ACC112 (cell line): ENCODE results near the gene TCOF1.

Source experiments
- H2AFZ ChIP-seq: fragments of 200-600 bp; sonication (generic); one replicate; pipeline ENCODE4 v1.6.0; 2017; ENCODE audit warnings: antibody characterized with exemption, low read length; ENCODE audit not compliant: unreplicated experiment
- H3K27ac ChIP-seq: fragments of 200-600 bp; sonication (generic); 2 replicates; pipeline ENCODE4 v1.5.1; 2014; ENCODE audit warnings: low read depth, mild to moderate bottlenecking, antibody characterized with exemption, low read length, moderate library complexity
- H3K27me3 ChIP-seq: fragments of 200-600 bp; sonication (generic); 2 replicates; pipeline ENCODE4 v1.6.1; 2014; ENCODE audit warnings: mild to moderate bottlenecking, antibody characterized with exemption, low read length, moderate library complexity, mixed read lengths; ENCODE audit not compliant: insufficient read depth
- H3K36me3 ChIP-seq: fragments of 200-600 bp; sonication (generic); 2 replicates; pipeline ENCODE4 v1.6.1; 2016; ENCODE audit warnings: mild to moderate bottlenecking, antibody characterized with exemption, low read length, moderate library complexity, mixed read lengths; ENCODE audit not compliant: insufficient read depth
- H3K4me1 ChIP-seq: fragments of 200-600 bp; sonication (generic); one replicate; pipeline ENCODE4 v1.6.1; 2016; ENCODE audit warnings: low read length, mixed read lengths; ENCODE audit not compliant: insufficient read depth, unreplicated experiment, control insufficient read depth
- H3K4me3 ChIP-seq: fragments of 200-600 bp; sonication (generic); 2 replicates; pipeline ENCODE4 v1.5.1; 2014; ENCODE audit warnings: mild to moderate bottlenecking, low read depth, low read length
- H3K79me2 ChIP-seq: fragments of 200-600 bp; sonication (generic); one replicate; pipeline ENCODE4 v1.6.0; 2016; ENCODE audit warnings: low read length; ENCODE audit not compliant: control insufficient read depth, unreplicated experiment, insufficient read depth

Gene TCOF1

DNA sequence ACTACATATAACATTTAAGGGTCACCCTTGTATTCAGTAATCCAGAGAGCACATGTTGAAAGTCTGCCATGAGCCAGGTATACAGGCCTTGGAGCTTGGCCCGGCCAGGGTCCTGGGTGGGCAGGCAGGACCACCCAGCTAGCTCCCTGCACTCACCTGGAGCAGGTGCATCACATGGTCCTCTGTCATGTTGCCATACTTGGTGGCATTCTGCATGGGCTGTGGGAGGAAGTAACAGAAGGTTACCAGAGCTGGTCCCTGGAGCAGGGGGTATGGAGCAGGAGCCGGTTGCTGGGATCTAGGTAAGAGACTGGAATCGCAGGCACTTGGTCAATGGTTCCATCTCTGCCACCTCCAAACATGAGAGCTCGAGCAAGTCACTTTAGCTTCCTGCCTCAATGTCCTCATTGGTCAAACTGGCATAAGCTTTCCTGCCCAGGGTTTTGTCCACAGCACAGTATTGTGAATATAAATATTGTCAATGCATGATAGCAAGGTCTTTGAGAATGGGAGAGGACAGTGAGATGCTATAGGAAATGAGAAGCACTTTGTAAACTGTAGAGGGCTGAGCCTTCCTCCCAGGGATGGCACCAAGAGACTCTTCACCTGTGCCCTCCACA lies 48.7 kb downstream of the TCOF1 start:
- Histone ChIP-seq H3K27ac (no peak overlapping the region), H3K27me3 (no peaks in the 10 kb centered on the region), H3K36me3 (no peaks in the 10 kb centered on the region), H3K79me2 (no peaks in the 10 kb centered on the region), H2AFZ (no peak overlapping the region), H3K4me1 (peaks cover 4% of the 10 kb centered on the region), H3K4me3 (no peak overlapping the region)

DNA sequence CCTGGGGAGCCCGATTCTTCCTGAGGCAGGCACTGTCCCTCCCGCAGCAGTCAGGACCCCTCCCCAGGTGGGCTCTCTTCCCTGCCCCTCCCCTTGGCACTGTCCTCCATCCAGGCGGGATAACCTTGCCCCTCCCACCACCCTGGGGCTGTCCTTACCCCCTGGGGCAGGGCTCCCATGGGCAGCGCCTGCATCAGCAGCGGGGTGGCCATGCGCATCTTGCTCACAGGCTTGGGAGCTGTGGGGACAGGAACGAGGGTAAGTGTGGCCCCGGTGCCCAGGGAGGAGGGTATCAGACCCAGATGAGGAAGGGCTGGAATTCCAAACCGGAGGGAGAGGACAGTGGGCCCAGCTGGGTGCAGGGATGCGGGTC lies 49.2 kb downstream of the TCOF1 start:
- no peak overlapping the region for H3K27ac ChIP-seq
- peaks cover 4% of the 10 kb centered on the region for H3K4me1 ChIP-seq
- no peak overlapping the region for H3K4me3 ChIP-seq
- no peak overlapping the region for H2AFZ ChIP-seq
- H3K79me2 ChIP-seq, result no peaks in the 10 kb centered on the region
- no peaks in the 10 kb centered on the region for H3K27me3 ChIP-seq
- no peaks in the 10 kb centered on the region for H3K36me3 ChIP-seq

DNA sequence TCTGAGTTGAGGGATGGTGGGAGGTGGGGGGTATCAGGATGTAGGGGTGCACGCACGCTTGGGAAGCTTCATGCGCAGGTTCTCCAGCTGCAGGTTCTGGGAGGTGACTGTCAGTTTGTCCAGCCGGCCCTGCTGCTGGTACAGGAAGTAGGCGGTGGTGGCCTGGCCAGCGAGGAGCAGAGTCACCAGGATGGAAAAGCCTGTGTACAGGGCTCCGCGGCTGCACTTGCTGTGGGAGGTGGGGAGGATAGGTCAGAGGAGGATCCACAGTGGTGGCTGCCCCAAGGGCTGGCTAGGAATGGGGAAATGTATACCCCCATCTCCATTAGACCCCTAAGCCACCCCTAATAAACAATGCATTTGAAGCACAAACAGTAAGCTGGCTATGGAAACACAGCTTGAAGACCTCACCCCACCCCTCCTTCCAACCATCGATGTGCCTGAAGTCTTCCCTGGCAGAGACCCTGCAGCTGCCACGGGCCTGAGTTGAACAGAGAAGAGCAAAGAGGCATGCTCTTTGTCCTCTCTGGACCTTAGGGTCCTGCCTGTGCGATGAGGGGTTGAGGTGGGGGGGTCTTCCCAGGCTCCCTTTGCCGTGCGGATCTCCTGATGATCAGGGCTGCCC lies 49.7 kb downstream of the TCOF1 start:
- Histone ChIP-seq H3K4me1 (peaks cover 4% of the 10 kb centered on the region), H3K79me2 (no peaks in the 10 kb centered on the region), H3K36me3 (no peaks in the 10 kb centered on the region), H2AFZ (no peak overlapping the region), H3K4me3 (no peak overlapping the region), H3K27ac (no peak overlapping the region), H3K27me3 (no peaks in the 10 kb centered on the region)

DNA sequence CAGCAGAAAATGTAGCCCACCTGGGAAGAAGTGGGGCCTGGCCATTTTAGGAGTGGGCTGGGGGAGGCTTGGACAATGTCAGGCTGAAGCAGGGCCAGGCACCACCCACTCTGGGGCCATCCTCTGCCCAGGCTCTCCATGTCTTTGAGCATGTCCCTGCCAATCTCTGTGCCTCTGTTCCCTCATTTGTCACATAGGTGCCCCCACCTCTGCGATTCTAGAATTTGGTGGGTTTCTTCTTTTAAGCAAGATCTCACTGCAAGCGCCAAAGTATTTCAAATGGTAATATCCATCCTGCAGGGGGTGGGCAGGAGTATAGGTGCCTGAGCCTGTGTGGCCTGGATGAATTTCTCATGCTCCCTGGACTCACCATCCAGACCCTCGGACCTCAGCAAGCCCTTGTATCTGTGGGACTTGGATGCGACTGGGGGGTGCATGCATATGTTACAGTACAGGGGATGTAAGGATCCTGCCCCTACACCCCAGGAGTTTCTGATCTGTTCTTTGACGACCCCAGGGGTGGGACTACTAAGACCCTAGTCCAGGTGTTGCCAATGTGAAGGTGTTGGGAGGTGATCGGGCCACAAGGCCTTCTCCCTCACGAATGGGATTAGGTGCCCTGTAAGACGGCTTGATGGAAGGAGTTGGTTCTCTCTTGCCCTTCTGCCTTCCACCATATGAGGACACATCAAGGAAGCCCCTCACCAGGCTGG lies 50.9 kb downstream of the TCOF1 start:
- Histone ChIP-seq H2AFZ (no peak overlapping the region), H3K36me3 (no peaks in the 10 kb centered on the region), H3K4me3 (no peak overlapping the region), H3K79me2 (no peaks in the 10 kb centered on the region), H3K27ac (no peak overlapping the region), H3K4me1 (peaks cover 4% of the 10 kb centered on the region), H3K27me3 (no peaks in the 10 kb centered on the region)

DNA sequence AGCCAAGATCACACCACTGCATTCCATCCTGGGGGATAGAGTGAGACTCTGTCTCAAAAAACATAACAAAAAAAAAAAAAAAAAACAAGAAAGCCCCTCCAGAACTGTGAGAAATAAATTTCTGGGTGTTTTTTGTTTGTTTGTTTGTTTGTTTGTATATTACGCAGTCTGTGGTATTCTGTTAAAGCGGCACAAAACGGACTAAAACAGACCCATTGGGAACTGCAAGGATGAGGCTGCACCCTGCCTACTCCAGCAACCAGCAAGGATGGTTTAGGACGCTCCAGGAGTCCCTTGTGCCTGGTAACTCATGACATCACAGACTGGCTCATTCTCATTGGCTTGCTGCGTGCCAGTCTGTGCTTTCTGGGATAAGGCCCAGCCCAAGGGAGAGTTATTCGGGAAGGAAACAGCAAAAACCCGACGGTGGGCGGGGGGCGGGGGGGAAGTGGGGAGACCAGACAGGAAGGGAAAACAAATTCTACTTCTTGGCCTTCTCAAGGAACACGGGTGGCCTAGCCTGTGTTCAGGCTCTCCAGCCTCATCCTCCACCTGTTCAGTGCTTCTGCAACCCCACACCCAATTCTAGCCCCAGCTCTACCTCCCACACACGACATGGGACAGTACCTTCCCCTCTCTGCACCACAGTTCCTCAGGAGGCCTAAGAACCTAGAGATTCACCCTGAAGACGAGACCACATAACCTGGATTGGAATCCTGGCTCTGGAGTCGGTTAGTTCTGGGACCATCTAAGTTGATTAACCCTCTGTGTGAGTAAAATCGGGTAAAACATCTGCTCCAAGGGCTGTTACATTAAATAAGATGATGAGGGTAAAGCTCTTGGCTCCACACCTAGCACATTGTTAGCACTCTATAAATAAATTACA lies 52.4 kb downstream of the TCOF1 start:
- H3K27ac ChIP-seq, result peak overlapping the region; percentile 56; the same call in 1 of the 2 replicates

DNA sequence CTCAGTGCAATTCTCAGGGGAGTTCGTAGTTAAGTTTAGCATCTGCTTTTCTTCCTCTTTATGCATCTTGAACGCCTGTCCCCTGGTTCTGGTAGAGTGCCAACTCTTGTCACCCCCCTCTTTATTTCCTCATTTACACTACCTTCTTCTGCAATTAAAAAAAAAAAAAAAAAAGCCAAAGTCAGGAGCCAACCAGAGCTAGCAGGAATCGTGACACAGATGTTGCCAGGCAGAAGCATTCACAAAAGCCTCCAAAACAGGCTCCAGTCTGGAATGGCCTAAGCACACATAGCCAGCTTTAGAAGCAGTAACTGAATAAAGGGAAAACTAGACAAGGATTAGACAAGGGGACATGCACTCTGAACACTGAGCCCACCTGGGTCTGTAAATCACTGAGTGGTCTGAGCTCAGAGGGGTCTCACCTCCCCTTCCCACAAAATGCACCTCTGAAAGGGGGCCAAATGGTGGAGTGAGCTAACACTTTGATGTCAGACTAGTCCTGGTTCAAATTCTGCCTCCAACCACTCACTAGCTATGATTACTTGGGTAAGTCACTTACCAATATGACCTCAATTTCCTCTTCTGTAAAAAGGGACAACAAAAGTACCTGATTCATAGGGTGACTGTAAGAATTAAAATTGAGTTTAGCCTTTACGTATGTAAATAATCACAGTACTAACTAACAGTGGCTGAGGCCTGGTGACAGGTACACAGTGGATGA lies 53.2 kb downstream of the TCOF1 start:
- Histone ChIP-seq H3K36me3 (no peaks in the 10 kb centered on the region), H2AFZ (no peak overlapping the region), H3K4me1 (peaks cover 4% of the 10 kb centered on the region), H3K4me3 (no peak overlapping the region), H3K79me2 (no peaks in the 10 kb centered on the region), H3K27ac (peak overlapping the region; percentile 58), H3K27me3 (no peaks in the 10 kb centered on the region)

More for the DNA sequence above, 52.4 kb downstream of the TCOF1 start:
- Histone ChIP-seq H3K27me3 (no peaks in the 10 kb centered on the region), H3K4me3 (peak overlapping the region; percentile 34), H2AFZ (no peak overlapping the region), H3K79me2 (no peaks in the 10 kb centered on the region), H3K4me1 (peaks cover 4% of the 10 kb centered on the region), H3K36me3 (no peaks in the 10 kb centered on the region)

DNA sequence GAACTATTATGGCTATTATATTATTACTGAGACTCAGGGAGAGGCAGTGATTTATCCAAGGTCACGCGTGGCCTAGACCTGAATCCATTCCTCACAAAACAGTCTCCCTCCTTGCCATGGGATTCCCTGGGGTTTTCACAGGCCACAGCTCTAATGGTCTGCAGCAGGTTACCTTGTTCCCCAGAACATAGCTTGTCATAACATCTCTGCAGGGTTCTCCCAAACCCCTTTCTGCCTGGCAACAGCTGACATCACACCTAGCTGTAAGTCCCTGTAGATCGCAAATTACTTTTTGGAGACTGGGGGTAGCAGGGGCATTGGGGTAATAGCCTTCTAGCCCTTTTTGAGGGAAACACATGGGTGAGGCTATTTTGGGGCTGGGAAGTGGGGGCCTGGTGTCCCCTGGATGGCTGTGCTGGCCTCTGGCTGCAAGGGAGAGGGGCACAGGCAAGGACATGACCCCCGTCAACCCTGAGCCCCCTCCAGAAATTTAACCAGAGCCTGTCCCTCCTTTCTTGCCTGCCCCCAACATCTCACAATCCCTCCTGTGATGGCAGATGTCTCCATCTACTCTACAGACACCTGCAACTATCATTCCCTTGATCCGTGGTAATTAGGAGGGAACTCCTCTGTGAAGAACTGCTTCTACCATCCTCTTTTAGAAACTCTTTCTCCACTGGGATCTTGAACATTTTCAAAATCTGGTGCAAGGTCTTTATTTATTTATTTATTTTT lies 53.9 kb downstream of the TCOF1 start:
- Histone ChIP-seq H3K36me3 (no peaks in the 10 kb centered on the region), H3K27me3 (no peaks in the 10 kb centered on the region), H3K4me3 (no peak overlapping the region), H3K27ac (peak overlapping the region; percentile 58), H2AFZ (no peak overlapping the region), H3K4me1 (peaks cover 4% of the 10 kb centered on the region), H3K79me2 (no peaks in the 10 kb centered on the region)

DNA sequence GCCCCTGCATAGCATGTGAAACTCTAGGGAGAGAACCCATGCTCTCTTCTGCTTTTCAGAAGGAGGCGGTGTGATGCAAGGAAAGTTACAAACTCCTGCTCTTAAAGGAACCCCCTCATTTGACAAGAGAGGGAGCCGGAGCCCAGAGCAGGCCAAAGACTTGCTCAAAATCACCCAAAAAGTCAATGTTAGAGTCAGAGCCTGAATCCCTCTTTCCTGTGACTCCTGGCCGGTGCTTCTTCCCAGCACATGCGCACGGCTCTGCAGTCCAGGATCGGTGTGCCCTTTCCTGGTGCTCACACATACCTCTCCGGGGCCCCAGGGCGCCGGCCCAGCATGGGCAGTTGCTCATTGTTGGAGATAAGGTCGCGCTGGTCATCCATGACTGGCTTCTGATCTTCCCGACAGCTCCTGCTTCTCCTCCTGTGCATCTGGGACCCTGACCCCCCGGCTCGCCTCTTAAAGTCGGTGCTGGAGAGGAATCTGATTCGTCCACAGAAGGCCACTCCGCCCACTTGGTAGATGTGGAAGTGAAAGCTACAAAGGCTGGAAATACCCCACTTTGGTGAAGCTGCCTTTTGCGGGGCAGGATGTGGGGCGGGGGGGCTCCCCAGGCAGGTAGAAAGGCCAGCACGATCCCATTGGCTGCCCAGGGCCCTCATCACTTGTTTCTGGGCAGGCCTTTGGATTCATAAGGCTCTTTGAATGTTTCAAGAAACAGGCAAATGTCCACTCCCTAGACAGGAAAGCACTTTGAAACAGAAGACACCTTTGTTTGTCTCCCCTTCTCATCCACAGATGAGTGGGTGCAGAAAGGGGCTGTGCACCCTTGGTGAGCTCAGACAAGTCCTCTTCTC lies 55.0 kb downstream of the TCOF1 start, which contains the start of gene CD74:
Gene CD74 (minus strand): TSS at position 592 of the 857 bp plus-strand sequence. CDS start 161 bp downstream, at position 431.
- Histone ChIP-seq H3K4me1 (peaks cover 4% of the 10 kb centered on the region), H3K27ac (peak within 1 kb of the TSS; percentile 9; the same call in 1 of the 2 replicates), H3K4me3 (peak within 1 kb of the TSS; percentile 63), H3K36me3 (no peaks in the 10 kb centered on the region), H3K27me3 (no peaks in the 10 kb centered on the region), H3K79me2 (no peaks in the 10 kb centered on the region), H2AFZ (peak within 1 kb of the TSS; percentile 54)
